Islet of Langerhans (tissue), 1 donor: ENCODE results near the gene VTN.

ENCODE experiments used
- FAIRE-seq: peaks from one replicate; lab custom pipeline; 2011; peaks lifted over from hg19 to GRCh38; lab: Jason Lieb, UNC

Gene VTN

GRCh38 chr17:28395968-28396367 is 25.9 kb upstream of the VTN start:
- no peak for FAIRE-seq

- FAIRE-seq = no peak
Measured at GRCh38 chr17:28395426-28395825, 25.3 kb upstream of the VTN start.

GRCh38 chr17:28394337-28395116 is 24.4 kb upstream of the VTN start:
- no peak for FAIRE-seq

- FAIRE-seq = no peak
Measured at GRCh38 chr17:28392491-28392890, 22.4 kb upstream of the VTN start.

DNA sequence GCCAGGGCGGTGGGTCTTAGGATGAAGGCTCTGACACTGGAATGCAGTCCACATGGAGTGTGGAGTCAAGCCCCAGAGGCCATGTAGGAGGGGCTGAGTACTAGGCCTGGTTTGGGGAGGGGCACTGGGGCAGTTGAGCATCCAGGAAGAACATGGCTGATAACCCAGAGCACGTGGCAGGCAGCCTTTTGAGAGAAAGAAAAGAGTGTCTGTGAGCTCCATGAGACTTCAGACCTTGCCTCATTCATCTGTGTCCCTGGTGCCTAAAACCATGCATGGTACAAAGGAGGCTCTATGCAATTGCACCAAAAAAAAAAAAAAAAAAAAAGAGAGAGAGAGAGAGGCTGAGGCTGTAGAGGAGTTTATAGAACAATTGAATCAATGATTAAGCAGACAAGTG is 21.3 kb upstream of the VTN start:
- no peak for FAIRE-seq

- FAIRE-seq = no peak
Measured at GRCh38 chr17:28390984-28391383, 20.9 kb upstream of the VTN start.

DNA sequence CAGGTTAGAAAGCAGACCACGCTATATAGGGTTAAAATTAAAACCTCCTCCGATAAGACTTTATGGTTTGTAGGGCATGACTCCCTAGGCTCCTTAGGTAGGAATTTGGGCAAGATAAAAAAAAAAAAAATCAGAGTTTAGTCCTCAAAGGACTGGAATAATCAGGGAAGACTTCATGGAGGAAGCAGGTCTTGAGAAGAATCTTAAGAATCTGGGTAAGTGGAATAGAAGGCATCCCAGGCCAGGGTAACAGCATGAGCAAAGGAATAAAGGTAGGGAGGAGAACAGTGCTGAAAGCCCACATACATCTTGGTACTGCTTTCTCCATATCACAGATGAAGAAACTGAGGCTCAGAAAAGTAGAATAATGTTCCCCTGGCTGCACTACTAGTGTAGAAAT is 20.5 kb upstream of the VTN start:
- no peak for FAIRE-seq

- no peak for FAIRE-seq
Measured at GRCh38 chr17:28390141-28390540, 20.0 kb upstream of the VTN start.

DNA sequence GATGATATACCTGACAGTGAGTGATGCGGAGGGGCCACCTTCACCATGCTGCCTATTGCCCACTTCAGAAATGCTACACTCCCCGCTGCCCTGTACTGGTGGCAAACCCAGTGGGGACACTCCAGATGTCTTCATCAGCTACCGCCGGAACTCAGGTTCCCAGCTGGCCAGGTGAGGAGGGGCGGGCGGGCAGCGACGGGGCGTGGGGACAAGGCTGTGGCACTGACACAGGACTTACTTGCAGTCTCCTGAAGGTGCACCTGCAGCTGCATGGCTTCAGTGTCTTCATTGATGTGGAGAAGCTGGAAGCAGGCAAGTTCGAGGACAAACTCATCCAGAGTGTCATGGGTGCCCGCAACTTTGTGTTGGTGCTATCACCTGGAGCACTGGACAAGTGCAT is 18.0 kb upstream of the VTN start:
- no peak for FAIRE-seq

GRCh38 chr17:28386391-28386790 is 16.3 kb upstream of the VTN start:
- FAIRE-seq = no peak

GRCh38 chr17:28385406-28385805 is 15.3 kb upstream of the VTN start:
- FAIRE-seq = no peak

DNA sequence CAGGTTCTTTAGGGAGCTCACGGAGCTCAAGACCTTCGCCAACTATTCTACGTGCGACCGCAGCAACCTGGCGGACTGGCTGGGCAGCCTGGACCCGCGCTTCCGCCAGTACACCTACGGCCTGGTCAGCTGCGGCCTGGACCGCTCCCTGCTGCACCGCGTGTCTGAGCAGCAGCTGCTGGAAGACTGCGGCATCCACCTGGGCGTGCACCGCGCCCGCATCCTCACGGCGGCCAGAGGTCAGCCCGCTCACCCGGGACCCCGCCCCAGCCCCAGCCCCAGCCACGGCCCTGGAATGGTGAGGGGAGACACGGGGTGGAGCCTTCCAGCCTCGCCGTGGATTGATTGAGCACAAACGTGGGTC is 14.9 kb upstream of the VTN start:
- FAIRE-seq = no peak

- FAIRE-seq = no peak
Measured at GRCh38 chr17:28384281-28385036, 14.4 kb upstream of the VTN start.

GRCh38 chr17:28381141-28381825 is 11.2 kb upstream of the VTN start:
- no peak for FAIRE-seq

GRCh38 chr17:28379814-28380801 is 10.0 kb upstream of the VTN start:
- no peak for FAIRE-seq

DNA sequence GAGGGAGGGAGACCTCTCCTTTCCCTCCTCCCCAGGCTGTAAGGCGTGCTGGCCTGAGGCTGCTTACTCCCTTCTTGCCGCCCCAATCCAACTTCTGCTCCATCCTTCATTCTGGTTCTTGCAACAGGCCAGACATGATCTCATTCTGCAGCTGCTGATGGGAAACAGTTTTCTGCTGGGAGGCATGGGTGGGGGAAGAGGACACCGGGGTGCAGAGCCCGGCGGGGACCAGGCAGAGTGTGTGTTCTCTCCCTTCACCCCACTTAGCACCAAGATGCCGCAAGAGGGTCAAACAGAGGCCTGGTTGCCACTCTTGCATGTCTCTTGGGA is 2.8 kb upstream of the VTN start:
- FAIRE-seq = no peak

- no peak for FAIRE-seq
Measured at GRCh38 chr17:28372203-28372944, 2.3 kb upstream of the VTN start.

DNA sequence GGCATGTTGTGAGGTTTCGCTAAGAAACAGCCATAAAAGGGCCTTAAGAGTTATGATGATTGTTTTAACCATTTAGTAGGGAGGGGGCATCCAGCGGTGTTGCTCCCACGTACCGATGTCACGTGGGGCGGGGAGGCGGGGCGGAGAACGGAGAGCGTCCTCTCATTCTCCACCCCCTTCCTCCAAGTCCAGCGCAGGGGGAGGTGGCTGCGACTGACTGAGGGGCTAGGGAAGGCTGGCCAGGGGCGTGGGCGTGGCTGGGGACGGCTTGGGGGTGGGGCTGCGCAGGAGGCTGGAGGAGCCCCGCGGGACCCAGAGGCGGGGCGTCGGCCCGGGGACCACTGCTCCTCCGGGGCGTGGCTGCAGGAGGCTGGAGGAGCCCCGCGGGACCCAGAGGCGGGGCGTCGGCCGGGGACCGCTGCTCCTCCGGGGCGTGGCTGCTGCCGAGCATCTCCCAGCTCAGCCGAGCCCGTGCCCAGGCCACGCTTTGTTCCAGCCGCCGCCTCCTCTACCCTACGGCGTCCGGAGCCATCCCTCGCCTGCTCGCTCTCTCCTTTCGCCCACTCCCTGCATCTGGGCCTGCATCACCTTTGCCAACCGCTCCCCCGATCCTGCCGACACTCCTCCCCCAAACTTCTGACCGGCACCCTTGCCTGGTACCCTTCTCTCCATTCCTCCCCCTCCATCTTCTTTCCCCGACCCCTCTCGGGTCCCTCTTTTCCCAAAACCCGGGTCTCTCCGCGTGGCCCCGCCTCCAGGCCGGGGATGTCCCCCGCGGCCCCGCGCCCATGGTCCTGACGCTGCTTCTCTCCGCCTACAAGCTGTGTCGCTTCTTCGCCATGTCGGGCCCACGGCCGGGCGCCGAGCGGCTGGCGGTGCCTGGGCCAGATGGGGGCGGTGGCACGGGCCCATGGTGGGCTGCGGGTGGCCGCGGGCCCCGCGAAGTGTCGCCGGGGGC is 1.4 kb upstream of the VTN start, which contains the start of gene SARM1:
Gene SARM1, plus strand, starts transcription at position 450 of the 958 bp plus-strand sequence. Its CDS starts 339 bp downstream, at position 789.
- no peak for FAIRE-seq

GRCh38 chr17:28370744-28371103 is 617 bp upstream of the VTN start:
- FAIRE-seq = no peak

- no peak for FAIRE-seq
Measured at GRCh38 chr17:28369684-28370034, 448 bp downstream of the VTN start.
